Liver (tissue), 9 donors: ENCODE data around the gene MICAL3. TPM values are rescaled to one million over a fixed set of nuclear protein-coding genes. Genes with fewer than 3 reads are reported as not detected.
A peak's percentile ranks its signal among the peaks of the same experiment; 100 is the strongest.

Experiments
- DNase-seq: peaks from one replicate; pipeline ENCODE4 v3.0.0-alpha.2; 2017; ENCODE audit warnings: low spot score
- H3K27ac ChIP-seq, 2 donors: one replicate each; pipeline ENCODE4 v1.7.0; 2013; ENCODE audit warnings: inconsistent platforms in 2 of 2, low read length in 2 of 2, control low read depth in 1 of 2, low read depth in 1 of 2, mild to moderate bottlenecking in 1 of 2
- H3K27me3 ChIP-seq, 4 donors: one replicate each; pipeline versions ENCODE4 v1.6.1 to v1.7.0; 2013; ENCODE audit warnings: low read length in 3 of 4, inconsistent platforms in 1 of 4, mild to moderate bottlenecking in 1 of 4, moderate library complexity in 1 of 4; ENCODE audit not compliant: control insufficient read depth in 4 of 4, insufficient read depth in 4 of 4
- H3K36me3 ChIP-seq, 4 donors: one replicate each; pipeline versions ENCODE4 v1.6.1 to v1.7.0; 2013; ENCODE audit warnings: low read length in 3 of 4, mild to moderate bottlenecking in 3 of 4, low read depth in 1 of 4, moderate library complexity in 1 of 4; ENCODE audit not compliant: control insufficient read depth in 4 of 4, insufficient read depth in 3 of 4
- H3K4me1 ChIP-seq, 4 donors: one replicate each; pipeline versions ENCODE4 v1.6.1 to v1.7.0; 2013; ENCODE audit warnings: low read length in 3 of 4, mild to moderate bottlenecking in 3 of 4, moderate library complexity in 1 of 4; ENCODE audit not compliant: control insufficient read depth in 4 of 4, insufficient read depth in 4 of 4
- H3K4me3 ChIP-seq, 3 donors: one replicate each; pipeline versions ENCODE4 v1.6.1 to v1.7.0; 2013; ENCODE audit warnings: low read length in 3 of 3, control low read depth in 1 of 3, low read depth in 1 of 3, mild to moderate bottlenecking in 1 of 3
- H3K9ac ChIP-seq, 2 donors: one replicate each; pipeline ENCODE4 v1.7.0; 2013; ENCODE audit warnings: low read length in 2 of 2, mild to moderate bottlenecking in 2 of 2, moderate library complexity in 2 of 2, control low read depth in 1 of 2, low read depth in 1 of 2
- H3K9me3 ChIP-seq, 4 donors: one replicate each; pipeline versions ENCODE4 v1.6.1 to v1.7.0; 2013; ENCODE audit warnings: low read length in 3 of 4; ENCODE audit not compliant: control insufficient read depth in 4 of 4
- FOXA1 ChIP-seq: IDR thresholded peaks from 2 replicates; pipeline ENCODE4 v1.6.1; 2016; ENCODE audit warnings: antibody characterized with exemption
- FOXA2 ChIP-seq: IDR thresholded peaks from 2 replicates; pipeline ENCODE4 v1.6.1; 2016; ENCODE audit warnings: antibody characterized with exemption
- GABPA ChIP-seq, 2 donors: IDR thresholded peaks in 1 of 2; conservative IDR thresholded peaks in 1 of 2; 2 replicates each; pipeline ENCODE4 v1.6.1; 2016; ENCODE audit warnings: antibody characterized with exemption in 2 of 2, mild to moderate bottlenecking in 1 of 2, moderate library complexity in 1 of 2
- HNF4A ChIP-seq, 2 donors: conservative IDR thresholded peaks; 2 replicates each; pipeline ENCODE4 v1.6.1; 2016; ENCODE audit warnings: antibody characterized with exemption in 2 of 2, mild to moderate bottlenecking in 2 of 2
- HNF4G ChIP-seq: IDR thresholded peaks from 2 replicates; pipeline ENCODE4 v1.6.1; 2016; ENCODE audit warnings: antibody characterized with exemption
- JUND ChIP-seq, 2 donors: IDR thresholded peaks; 2 replicates each; pipeline ENCODE4 v1.6.1; 2016; ENCODE audit warnings: antibody characterized with exemption in 2 of 2
- NR2F2 ChIP-seq: IDR thresholded peaks from 2 replicates; pipeline ENCODE4 v1.6.1; 2016; ENCODE audit warnings: antibody characterized with exemption
- RAD21 ChIP-seq, 2 donors: IDR thresholded peaks; 2 replicates each; pipeline ENCODE4 v1.6.1; 2016; ENCODE audit warnings: antibody characterized with exemption in 2 of 2, mild to moderate bottlenecking in 2 of 2
- RXRA ChIP-seq, 2 donors: IDR thresholded peaks; 2 replicates each; pipeline ENCODE4 v1.6.1; 2017 to 2018; ENCODE audit warnings: antibody characterized with exemption in 2 of 2, mild to moderate bottlenecking in 1 of 2
- SP1 ChIP-seq: IDR thresholded peaks from 2 replicates; pipeline ENCODE4 v1.6.1; 2018; ENCODE audit warnings: antibody characterized with exemption, mild to moderate bottlenecking
- TAF1 ChIP-seq: conservative IDR thresholded peaks from 2 replicates; pipeline ENCODE4 v1.6.1; 2016; ENCODE audit warnings: antibody characterized with exemption, mild to moderate bottlenecking
- YY1 ChIP-seq: IDR thresholded peaks from 2 replicates; pipeline ENCODE4 v1.6.1; 2016; ENCODE audit warnings: antibody characterized with exemption, mild to moderate bottlenecking
- WGBS: extraction: QIAGEN DNeasy Blood & Tissue Kit; methylation state at CpG from one replicate; pipeline ENCODE4 v1.1.7; 2013; 5-methylcytosine and 5-hydroxymethylcytosine counted together
- polyA plus RNA-seq, 2 donors: library from polyadenylated mRNA; stranded (reverse) in 1 of 2; unstranded in 1 of 2; fragments of 200-250 nt in 1 of 2; fragments of >200 nt in 1 of 2; fragmentation: Nextera tagmentation in 1 of 2; extraction: Ambion mirVana in 1 of 2; gene quantifications; one replicate each; pipeline versions ENCODE4 v1.2.1 to v1.2.3, GENCODE V29; 2013 to 2015
- total RNA-seq, 2 donors: library from RNA; depleted of rRNA; stranded (reverse); fragments of >200 nt; gene quantifications; one replicate each; pipeline ENCODE4 v1.2.3, GENCODE V29; 2014
- TF ChIP-seq, protein P1 (sequence below): IDR thresholded peaks from 2 replicates; pipeline ENCODE4 v1.6.1; 2016; ENCODE audit warnings: antibody characterized with exemption, mild to moderate bottlenecking
- TF ChIP-seq, protein P2 (sequence below): fragments of 150-350 bp; IDR thresholded peaks from 2 replicates; pipeline ENCODE4 v1.5.1; 2017; ENCODE audit warnings: improper control_type of control experiment, low read depth, low read length; ENCODE audit not compliant: missing input control
- TF ChIP-seq, protein P3 (sequence below): IDR thresholded peaks from 2 replicates; pipeline ENCODE4 v1.6.1; 2016; ENCODE audit warnings: antibody characterized with exemption
- TF ChIP-seq, protein P4 (sequence below): IDR thresholded peaks from 2 replicates; pipeline ENCODE4 v1.6.1; 2016; ENCODE audit warnings: antibody characterized with exemption
- TF ChIP-seq, protein P5 (sequence below): IDR thresholded peaks from 2 replicates; pipeline ENCODE4 v1.6.1; 2016; ENCODE audit warnings: antibody characterized with exemption
- donor health status: healthy.
- donor health status: healthy.
- donor health status: healthy.
- donor health status: healthy.
- donor health status: healthy.

Gene MICAL3
- total and polyA plus RNA-seq, 4 donors: 6.4 to 38.4 (median 23.4) TPM

DNA sequence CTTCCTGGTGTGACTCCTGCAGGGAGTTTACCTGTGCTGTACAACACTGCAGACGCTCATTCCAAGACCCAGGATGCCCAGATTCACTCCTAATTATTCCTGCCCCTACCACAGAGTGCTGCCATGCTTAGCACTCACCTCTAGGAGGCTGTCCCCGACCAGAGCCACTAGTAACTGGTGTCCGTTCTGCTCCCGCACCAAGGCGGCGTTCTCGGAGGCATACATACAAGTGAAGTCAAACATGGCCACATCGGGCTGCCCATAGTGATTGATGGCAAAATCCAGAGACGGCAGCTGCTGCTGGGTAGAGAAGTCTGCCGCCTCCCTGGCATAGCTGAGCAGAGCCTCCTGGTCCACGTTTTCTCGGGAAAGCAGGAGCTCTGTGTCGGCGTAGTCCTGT, 127.8 kb downstream of the MICAL3 start:
- 81% methylated on average over 14 of the region's 14 CpGs for WGBS
- Histone ChIP-seq H3K9me3 (no peaks in the 10 kb centered on the region), H3K9ac (no peak overlapping the region), H3K4me1 (peaks cover 3 to 41% (median 25%) of the 10 kb centered on the region in 4 donors), H3K27me3 (no peaks in the 10 kb centered on the region), H3K27ac (no peak overlapping the region), H3K4me3 (no peak overlapping the region), H3K36me3 (peaks cover 0 to 8% (median 4%) of the 10 kb centered on the region in 4 donors)
- TF ChIP-seq, protein P1, sequence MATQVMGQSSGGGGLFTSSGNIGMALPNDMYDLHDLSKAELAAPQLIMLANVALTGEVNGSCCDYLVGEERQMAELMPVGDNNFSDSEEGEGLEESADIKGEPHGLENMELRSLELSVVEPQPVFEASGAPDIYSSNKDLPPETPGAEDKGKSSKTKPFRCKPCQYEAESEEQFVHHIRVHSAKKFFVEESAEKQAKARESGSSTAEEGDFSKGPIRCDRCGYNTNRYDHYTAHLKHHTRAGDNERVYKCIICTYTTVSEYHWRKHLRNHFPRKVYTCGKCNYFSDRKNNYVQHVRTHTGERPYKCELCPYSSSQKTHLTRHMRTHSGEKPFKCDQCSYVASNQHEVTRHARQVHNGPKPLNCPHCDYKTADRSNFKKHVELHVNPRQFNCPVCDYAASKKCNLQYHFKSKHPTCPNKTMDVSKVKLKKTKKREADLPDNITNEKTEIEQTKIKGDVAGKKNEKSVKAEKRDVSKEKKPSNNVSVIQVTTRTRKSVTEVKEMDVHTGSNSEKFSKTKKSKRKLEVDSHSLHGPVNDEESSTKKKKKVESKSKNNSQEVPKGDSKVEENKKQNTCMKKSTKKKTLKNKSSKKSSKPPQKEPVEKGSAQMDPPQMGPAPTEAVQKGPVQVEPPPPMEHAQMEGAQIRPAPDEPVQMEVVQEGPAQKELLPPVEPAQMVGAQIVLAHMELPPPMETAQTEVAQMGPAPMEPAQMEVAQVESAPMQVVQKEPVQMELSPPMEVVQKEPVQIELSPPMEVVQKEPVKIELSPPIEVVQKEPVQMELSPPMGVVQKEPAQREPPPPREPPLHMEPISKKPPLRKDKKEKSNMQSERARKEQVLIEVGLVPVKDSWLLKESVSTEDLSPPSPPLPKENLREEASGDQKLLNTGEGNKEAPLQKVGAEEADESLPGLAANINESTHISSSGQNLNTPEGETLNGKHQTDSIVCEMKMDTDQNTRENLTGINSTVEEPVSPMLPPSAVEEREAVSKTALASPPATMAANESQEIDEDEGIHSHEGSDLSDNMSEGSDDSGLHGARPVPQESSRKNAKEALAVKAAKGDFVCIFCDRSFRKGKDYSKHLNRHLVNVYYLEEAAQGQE: no peak
- peak; percentile 30 for TF ChIP-seq YY1
- TF ChIP-seq, protein P2, sequence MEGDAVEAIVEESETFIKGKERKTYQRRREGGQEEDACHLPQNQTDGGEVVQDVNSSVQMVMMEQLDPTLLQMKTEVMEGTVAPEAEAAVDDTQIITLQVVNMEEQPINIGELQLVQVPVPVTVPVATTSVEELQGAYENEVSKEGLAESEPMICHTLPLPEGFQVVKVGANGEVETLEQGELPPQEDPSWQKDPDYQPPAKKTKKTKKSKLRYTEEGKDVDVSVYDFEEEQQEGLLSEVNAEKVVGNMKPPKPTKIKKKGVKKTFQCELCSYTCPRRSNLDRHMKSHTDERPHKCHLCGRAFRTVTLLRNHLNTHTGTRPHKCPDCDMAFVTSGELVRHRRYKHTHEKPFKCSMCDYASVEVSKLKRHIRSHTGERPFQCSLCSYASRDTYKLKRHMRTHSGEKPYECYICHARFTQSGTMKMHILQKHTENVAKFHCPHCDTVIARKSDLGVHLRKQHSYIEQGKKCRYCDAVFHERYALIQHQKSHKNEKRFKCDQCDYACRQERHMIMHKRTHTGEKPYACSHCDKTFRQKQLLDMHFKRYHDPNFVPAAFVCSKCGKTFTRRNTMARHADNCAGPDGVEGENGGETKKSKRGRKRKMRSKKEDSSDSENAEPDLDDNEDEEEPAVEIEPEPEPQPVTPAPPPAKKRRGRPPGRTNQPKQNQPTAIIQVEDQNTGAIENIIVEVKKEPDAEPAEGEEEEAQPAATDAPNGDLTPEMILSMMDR: peak; percentile 48
- TF ChIP-seq GABPA (IDR thresholded peaks at IDR 0.05 in 1 of 2, conservative IDR thresholded peaks at IDR 0.05 in 1 of 2): no peak
- TF ChIP-seq RAD21 (IDR thresholded peaks at IDR 0.05): peak; percentile 68 to 79
- no peak for TF ChIP-seq HNF4A (conservative IDR thresholded peaks at IDR 0.05)
- DNase-seq: no peak

DNA sequence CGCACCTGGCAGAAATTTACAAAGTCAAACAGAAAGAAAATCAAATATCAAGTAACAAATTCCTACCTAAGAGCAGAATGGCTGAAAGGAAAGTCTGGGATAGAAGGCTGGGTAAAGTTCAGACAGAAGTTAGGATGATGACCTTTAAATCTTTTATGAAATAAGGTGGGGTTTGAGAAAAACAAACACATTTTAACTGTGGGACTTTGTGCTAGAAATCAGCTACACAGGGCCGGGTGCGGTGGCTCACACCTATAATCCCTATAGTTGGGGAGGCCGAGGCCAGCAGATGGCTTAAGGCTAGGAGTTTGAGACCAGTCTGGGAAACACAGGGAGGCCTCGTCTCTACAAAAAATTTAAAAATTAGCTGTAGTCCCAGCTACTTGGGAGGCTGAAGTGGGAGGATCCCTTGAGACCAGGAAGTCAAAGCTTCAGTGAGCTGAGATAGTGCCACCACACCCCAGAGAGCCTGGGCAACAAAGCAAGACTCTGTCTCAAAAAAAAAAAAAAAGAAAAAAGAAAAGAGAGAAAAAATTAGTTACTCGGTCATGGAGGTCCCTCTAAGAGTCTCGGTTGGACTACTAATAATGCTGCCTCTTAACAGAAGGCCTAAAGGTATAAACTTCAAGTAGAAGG, 130.3 kb downstream of the MICAL3 start:
- Histone ChIP-seq H3K36me3 (peaks cover 0 to 7% (median 1%) of the 10 kb centered on the region in 4 donors), H3K27me3 (no peaks in the 10 kb centered on the region), H3K4me3 (no peak overlapping the region), H3K9me3 (no peaks in the 10 kb centered on the region), H3K27ac (peak overlapping the region; percentile 19 to 39), H3K9ac (peak overlapping the region in 1 of 2 donors; percentile 16), H3K4me1 (peaks cover 3 to 52% (median 36%) of the 10 kb centered on the region in 4 donors)
- DNase-seq: no peak
- 50% methylated on average over 7 of the region's 7 CpGs for WGBS
- TF ChIP-seq HNF4G (no peak), FOXA2 (no peak), TAF1 (no peak), GABPA (IDR thresholded peaks at IDR 0.05 in 1 of 2, conservative IDR thresholded peaks at IDR 0.05 in 1 of 2) (no peak), RXRA (IDR thresholded peaks at IDR 0.05) (peak; percentile 69 to 70), FOXA1 (no peak), SP1 (peak; percentile 67), HNF4A (conservative IDR thresholded peaks at IDR 0.05) (peak; percentile 73 to 79), NR2F2 (no peak), YY1 (peak; percentile 65), RAD21 (IDR thresholded peaks at IDR 0.05) (peak; percentile 39 to 40), JUND (IDR thresholded peaks at IDR 0.05) (no peak)
- TF ChIP-seq, protein P1: no peak
- TF ChIP-seq, protein P3, sequence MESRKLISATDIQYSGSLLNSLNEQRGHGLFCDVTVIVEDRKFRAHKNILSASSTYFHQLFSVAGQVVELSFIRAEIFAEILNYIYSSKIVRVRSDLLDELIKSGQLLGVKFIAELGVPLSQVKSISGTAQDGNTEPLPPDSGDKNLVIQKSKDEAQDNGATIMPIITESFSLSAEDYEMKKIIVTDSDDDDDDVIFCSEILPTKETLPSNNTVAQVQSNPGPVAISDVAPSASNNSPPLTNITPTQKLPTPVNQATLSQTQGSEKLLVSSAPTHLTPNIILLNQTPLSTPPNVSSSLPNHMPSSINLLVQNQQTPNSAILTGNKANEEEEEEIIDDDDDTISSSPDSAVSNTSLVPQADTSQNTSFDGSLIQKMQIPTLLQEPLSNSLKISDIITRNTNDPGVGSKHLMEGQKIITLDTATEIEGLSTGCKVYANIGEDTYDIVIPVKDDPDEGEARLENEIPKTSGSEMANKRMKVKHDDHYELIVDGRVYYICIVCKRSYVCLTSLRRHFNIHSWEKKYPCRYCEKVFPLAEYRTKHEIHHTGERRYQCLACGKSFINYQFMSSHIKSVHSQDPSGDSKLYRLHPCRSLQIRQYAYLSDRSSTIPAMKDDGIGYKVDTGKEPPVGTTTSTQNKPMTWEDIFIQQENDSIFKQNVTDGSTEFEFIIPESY: no peak
- TF ChIP-seq, protein P2: no peak
- TF ChIP-seq, protein P4, sequence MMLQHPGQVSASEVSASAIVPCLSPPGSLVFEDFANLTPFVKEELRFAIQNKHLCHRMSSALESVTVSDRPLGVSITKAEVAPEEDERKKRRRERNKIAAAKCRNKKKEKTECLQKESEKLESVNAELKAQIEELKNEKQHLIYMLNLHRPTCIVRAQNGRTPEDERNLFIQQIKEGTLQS: no peak
- TF ChIP-seq, protein P5, sequence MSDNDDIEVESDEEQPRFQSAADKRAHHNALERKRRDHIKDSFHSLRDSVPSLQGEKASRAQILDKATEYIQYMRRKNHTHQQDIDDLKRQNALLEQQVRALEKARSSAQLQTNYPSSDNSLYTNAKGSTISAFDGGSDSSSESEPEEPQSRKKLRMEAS: no peak
